ENCODE data around the gene CCL1. TPM values are rescaled to one million over a fixed set of nuclear protein-coding genes. Genes with fewer than 3 reads are reported as not detected.

Gene CCL1
- total and polyA plus RNA-seq, 2 donors (not counting 1 experiment from before 2014, with no cell fraction given): not detected

- Histone ChIP-seq H2AFZ (ENCODE audit: low read length) (no peak overlapping the region), H4K20me1 (ENCODE audit: control insufficient read depth, extremely low read depth, insufficient read depth, low read length) (no peaks in the 10 kb centered on the region), H3K9ac (ENCODE audit: insufficient read depth, low read length) (no peak overlapping the region), H3K36me3 (ENCODE audit: control insufficient read depth, insufficient read depth, low read length) (no peaks in the 10 kb centered on the region), H3K4me1 (ENCODE audit: control insufficient read depth, extremely low read depth, insufficient read depth, low read length) (no peaks in the 10 kb centered on the region), H3K27ac (ENCODE audit: insufficient read depth, low read length) (no peak overlapping the region), H3K9me3 (ENCODE audit: control insufficient read depth, insufficient read depth, low read depth, low read length) (no peaks in the 10 kb centered on the region), H3K4me2 (ENCODE audit: extremely low read depth, insufficient read depth, low read length) (no peak overlapping the region), H3K79me2 (ENCODE audit: control insufficient read depth, insufficient read depth, low read length) (no peaks in the 10 kb centered on the region), H3K27me3 (ENCODE audit: control insufficient read depth, insufficient read depth, low read length) (no peaks in the 10 kb centered on the region), H3K4me3 (replicated peaks in 1 of 4; ENCODE audit: control extremely low read depth in 1 of 4, insufficient read depth in 1 of 4, low read depth in 3 of 4, low read length in 4 of 4) (no peak overlapping the region)
- no peak for DNase-seq (ENCODE audit: low read depth in 2 of 2)
- no peak for TF ChIP-seq EZH2 (IDR thresholded peaks at IDR 0.05; ENCODE audit: low read length, missing control alignments)
Measured at GRCh38 chr17:34386343-34386696, 23.3 kb upstream of the CCL1 start.

- H2AFZ ChIP-seq (ENCODE audit: low read length): no peak overlapping the region
Measured at GRCh38 chr17:34384822-34385605, 22.0 kb upstream of the CCL1 start.

GRCh38 chr17:34384271-34384670 is 21.2 kb upstream of the CCL1 start:
- no peak overlapping the region for H3K4me3 ChIP-seq (replicated peaks in 1 of 4; ENCODE audit: control extremely low read depth in 1 of 4, insufficient read depth in 1 of 4, low read depth in 3 of 4, low read length in 4 of 4)
- no peak overlapping the region for H2AFZ ChIP-seq (ENCODE audit: low read length)
- H3K9me3 ChIP-seq (ENCODE audit: control insufficient read depth, insufficient read depth, low read depth, low read length): no peaks in the 10 kb centered on the region
- no peak overlapping the region for H3K9ac ChIP-seq (ENCODE audit: insufficient read depth, low read length)
- no peaks in the 10 kb centered on the region for H3K79me2 ChIP-seq (ENCODE audit: control insufficient read depth, insufficient read depth, low read length)
- no peaks in the 10 kb centered on the region for H4K20me1 ChIP-seq (ENCODE audit: control insufficient read depth, extremely low read depth, insufficient read depth, low read length)
- H3K36me3 ChIP-seq (ENCODE audit: control insufficient read depth, insufficient read depth, low read length): no peaks in the 10 kb centered on the region
- no peaks in the 10 kb centered on the region for H3K27me3 ChIP-seq (ENCODE audit: control insufficient read depth, insufficient read depth, low read length)
- H3K27ac ChIP-seq (ENCODE audit: insufficient read depth, low read length): no peak overlapping the region
- no peak for DNase-seq (ENCODE audit: low read depth in 2 of 2)
- H3K4me2 ChIP-seq (ENCODE audit: extremely low read depth, insufficient read depth, low read length): no peak overlapping the region
- TF ChIP-seq EZH2 (IDR thresholded peaks at IDR 0.05; ENCODE audit: low read length, missing control alignments): no peak
- TF ChIP-seq CTCF (conservative IDR thresholded peaks at IDR 0.05 in 1 of 2, IDR thresholded peaks at IDR 0.05 in 1 of 2; ENCODE audit: low read depth in 1 of 2, low read length in 2 of 2): no peak
- no peaks in the 10 kb centered on the region for H3K4me1 ChIP-seq (ENCODE audit: control insufficient read depth, extremely low read depth, insufficient read depth, low read length)

More at GRCh38 chr17:34384822-34385605, 22.0 kb upstream of the CCL1 start:
- Histone ChIP-seq H3K36me3 (ENCODE audit: control insufficient read depth, insufficient read depth, low read length) (no peaks in the 10 kb centered on the region), H3K79me2 (ENCODE audit: control insufficient read depth, insufficient read depth, low read length) (no peaks in the 10 kb centered on the region), H3K27me3 (ENCODE audit: control insufficient read depth, insufficient read depth, low read length) (no peaks in the 10 kb centered on the region), H3K9me3 (ENCODE audit: control insufficient read depth, insufficient read depth, low read depth, low read length) (no peaks in the 10 kb centered on the region), H3K9ac (ENCODE audit: insufficient read depth, low read length) (no peak overlapping the region), H3K4me2 (ENCODE audit: extremely low read depth, insufficient read depth, low read length) (no peak overlapping the region), H3K27ac (ENCODE audit: insufficient read depth, low read length) (no peak overlapping the region), H4K20me1 (ENCODE audit: control insufficient read depth, extremely low read depth, insufficient read depth, low read length) (no peaks in the 10 kb centered on the region), H3K4me1 (ENCODE audit: control insufficient read depth, extremely low read depth, insufficient read depth, low read length) (no peaks in the 10 kb centered on the region), H3K4me3 (replicated peaks in 1 of 4; ENCODE audit: control extremely low read depth in 1 of 4, insufficient read depth in 1 of 4, low read depth in 3 of 4, low read length in 4 of 4) (no peak overlapping the region)
- no peak for DNase-seq (ENCODE audit: low read depth in 2 of 2)
- TF ChIP-seq EZH2 (IDR thresholded peaks at IDR 0.05; ENCODE audit: low read length, missing control alignments) (no peak), CTCF (conservative IDR thresholded peaks at IDR 0.05 in 1 of 2, IDR thresholded peaks at IDR 0.05 in 1 of 2; ENCODE audit: low read depth in 1 of 2, low read length in 2 of 2) (no peak)
